Lung (tissue), 12 donors: Measurements from ENCODE around the gene BET1L. TPM values are rescaled to one million over a fixed set of nuclear protein-coding genes. Genes with fewer than 3 reads are reported as not detected.
"Not testable (repeated sequence)": the region's sequence is repeated elsewhere in the genome, so short reads cannot be mapped to it uniquely, and the experiment has no call there.

Experiments used
- ATAC-seq: fragments of 200-7000 bp; cut with Tn5 transposase; one replicate; pipeline ENCODE4 v1.9.1; 2020; ENCODE audit warnings: moderate number of reproducible peaks; ENCODE audit not compliant: insufficient read depth, low FRiP score
- DNase-seq, 3 donors: peaks; one replicate each; pipeline ENCODE4 v3.0.0-alpha.2; 2013 to 2017
- H3K27ac ChIP-seq, 2 donors: one replicate each; pipeline ENCODE4 v1.5.1; 2013; ENCODE audit warnings: mild to moderate bottlenecking in 2 of 2, moderate library complexity in 2 of 2, control low read depth in 1 of 2, inconsistent platforms in 1 of 2, low read depth in 1 of 2, low read length in 1 of 2
- H3K27me3 ChIP-seq, 3 donors: one replicate each; pipeline ENCODE4 v1.5.1; 2013; ENCODE audit warnings: low read length in 2 of 3; ENCODE audit not compliant: control insufficient read depth in 3 of 3, insufficient read depth in 3 of 3
- H3K36me3 ChIP-seq, 4 donors: one replicate each; pipeline ENCODE4 v1.5.1; 2013; ENCODE audit warnings: low read length in 4 of 4, mild to moderate bottlenecking in 1 of 4, moderate library complexity in 1 of 4; ENCODE audit not compliant: control insufficient read depth in 4 of 4, insufficient read depth in 4 of 4
- H3K4me1 ChIP-seq, 5 donors: one replicate each; pipeline ENCODE4 v1.5.1; 2013; ENCODE audit warnings: low read length in 5 of 5, mild to moderate bottlenecking in 2 of 5, moderate library complexity in 1 of 5; ENCODE audit not compliant: control insufficient read depth in 5 of 5, insufficient read depth in 5 of 5
- H3K4me3 ChIP-seq: one replicate; pipeline ENCODE4 v1.5.1; 2013; ENCODE audit warnings: mild to moderate bottlenecking, control low read depth, moderate library complexity
- H3K9ac ChIP-seq, 2 donors: one replicate each; pipeline ENCODE4 v1.5.1; 2013; ENCODE audit warnings: low read length in 2 of 2, control low read depth in 1 of 2; ENCODE audit not compliant: insufficient read depth in 1 of 2
- H3K9me3 ChIP-seq, 4 donors: one replicate each; pipeline ENCODE4 v1.5.1; 2013; ENCODE audit warnings: low read length in 3 of 4, mild to moderate bottlenecking in 1 of 4, moderate library complexity in 1 of 4; ENCODE audit not compliant: control insufficient read depth in 4 of 4, insufficient read depth in 3 of 4
- WGBS, 2 donors: extraction: QIAGEN DNeasy Blood & Tissue Kit; methylation state at CpG; one replicate each; pipeline ENCODE4 v1.1.7; 2013; 5-methylcytosine and 5-hydroxymethylcytosine counted together
- polyA plus RNA-seq, 2 donors: library from polyadenylated mRNA; stranded (reverse); fragments of 200-250 nt; gene quantifications; one replicate each; pipeline ENCODE4 v1.2.1, GENCODE V29; 2013
- total RNA-seq, 2 donors: library from RNA; depleted of rRNA in 1 of 2; stranded (reverse); fragments of >200 nt in 1 of 2; gene quantifications; one replicate each; pipeline ENCODE4 v1.2.1, GENCODE V29; 2014 to 2021
- TF ChIP-seq, protein P1 (sequence below): IDR thresholded peaks from 2 replicates; pipeline ENCODE4 v1.5.1; 2012; ENCODE audit warnings: mild to moderate bottlenecking; ENCODE audit errors: control extremely low read depth, extremely low read depth
- donor health status: control.
- donor health status: control.
- donor health status: Bipolar disorder and iron deficiency.
- donor health status: healthy.
- donor health status: DM: yes; HTN: yes; CAD: no.

BET1L gene
- total and polyA plus RNA-seq, 4 donors = 29.7 to 58.7 (median 40.0) TPM

DNA sequence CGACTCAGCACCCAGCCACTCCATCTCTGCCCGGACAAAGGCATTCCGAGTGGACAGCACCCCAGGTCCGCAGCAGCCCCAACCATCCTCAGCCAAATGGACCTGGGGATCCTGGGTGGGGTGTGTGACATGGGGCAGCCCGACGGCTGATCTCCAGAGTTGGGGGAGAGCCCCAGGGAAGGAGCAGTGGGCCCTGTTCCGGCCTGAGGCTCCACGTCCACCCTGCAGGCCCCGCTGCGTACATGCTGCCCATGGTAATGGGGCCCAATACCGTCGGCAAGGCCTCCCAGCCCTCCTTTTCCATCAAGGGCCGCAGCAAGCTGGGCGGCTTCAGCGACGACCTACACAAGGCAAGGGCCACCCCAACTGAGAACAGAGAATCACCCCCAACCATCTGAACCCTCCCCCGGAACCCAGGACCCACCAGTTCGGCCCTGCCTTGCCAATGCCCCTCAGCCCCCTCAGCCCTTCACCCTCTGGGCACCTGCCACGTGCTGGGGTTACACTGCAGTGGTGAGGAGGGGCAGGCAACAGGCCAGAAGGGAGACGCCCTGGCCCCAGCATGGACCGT is 8.9 kb downstream of the BET1L start:
- H3K27ac ChIP-seq = no peak overlapping the region
- H3K4me3 ChIP-seq = no peak overlapping the region
- no peak for DNase-seq
- no peaks in the 10 kb centered on the region for H3K27me3 ChIP-seq
- TF ChIP-seq, protein P1, sequence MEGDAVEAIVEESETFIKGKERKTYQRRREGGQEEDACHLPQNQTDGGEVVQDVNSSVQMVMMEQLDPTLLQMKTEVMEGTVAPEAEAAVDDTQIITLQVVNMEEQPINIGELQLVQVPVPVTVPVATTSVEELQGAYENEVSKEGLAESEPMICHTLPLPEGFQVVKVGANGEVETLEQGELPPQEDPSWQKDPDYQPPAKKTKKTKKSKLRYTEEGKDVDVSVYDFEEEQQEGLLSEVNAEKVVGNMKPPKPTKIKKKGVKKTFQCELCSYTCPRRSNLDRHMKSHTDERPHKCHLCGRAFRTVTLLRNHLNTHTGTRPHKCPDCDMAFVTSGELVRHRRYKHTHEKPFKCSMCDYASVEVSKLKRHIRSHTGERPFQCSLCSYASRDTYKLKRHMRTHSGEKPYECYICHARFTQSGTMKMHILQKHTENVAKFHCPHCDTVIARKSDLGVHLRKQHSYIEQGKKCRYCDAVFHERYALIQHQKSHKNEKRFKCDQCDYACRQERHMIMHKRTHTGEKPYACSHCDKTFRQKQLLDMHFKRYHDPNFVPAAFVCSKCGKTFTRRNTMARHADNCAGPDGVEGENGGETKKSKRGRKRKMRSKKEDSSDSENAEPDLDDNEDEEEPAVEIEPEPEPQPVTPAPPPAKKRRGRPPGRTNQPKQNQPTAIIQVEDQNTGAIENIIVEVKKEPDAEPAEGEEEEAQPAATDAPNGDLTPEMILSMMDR = no peak
- peaks cover 0 to 1% (median 0%) of the 10 kb centered on the region in 5 donors for H3K4me1 ChIP-seq
- H3K9ac ChIP-seq = no peak overlapping the region
- 92 to 94% methylated on average over 15 to 21 of the region's 21 CpGs for WGBS, 2 donors
- peaks cover 0 to 7% (median 3%) of the 10 kb centered on the region in 4 donors for H3K36me3 ChIP-seq
- no peaks in the 10 kb centered on the region for H3K9me3 ChIP-seq
- ATAC-seq = no peak

DNA sequence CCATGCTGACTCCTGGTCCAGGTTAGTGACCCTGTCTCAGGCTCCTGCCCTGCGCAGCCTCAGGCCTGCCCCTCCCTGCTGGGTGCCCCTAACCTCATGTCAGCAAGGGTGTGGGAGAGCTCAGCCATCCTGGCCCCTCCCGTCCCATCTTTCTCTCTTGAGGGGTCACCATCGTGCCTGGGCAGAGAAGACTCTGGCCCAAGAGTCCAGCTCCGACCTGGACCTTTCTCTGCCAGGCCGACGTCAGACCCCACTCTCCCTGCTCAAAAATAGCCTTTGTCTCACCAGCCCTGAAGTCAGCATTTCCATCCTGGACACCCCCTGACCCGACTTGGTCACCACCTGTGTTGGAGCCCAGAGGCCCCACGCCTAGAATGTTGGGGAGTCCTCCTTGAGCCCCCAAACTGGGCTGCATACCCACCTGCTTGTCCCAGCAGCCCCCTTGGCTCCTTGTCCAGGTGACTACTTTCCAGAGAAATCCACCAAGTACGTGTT is 9.4 kb downstream of the BET1L start:
- H3K9me3 ChIP-seq = no peaks in the 10 kb centered on the region
- H3K36me3 ChIP-seq = peaks cover 0 to 6% (median 2%) of the 10 kb centered on the region in 4 donors
- H3K27ac ChIP-seq = no peak overlapping the region
- H3K4me3 ChIP-seq = no peak overlapping the region
- ATAC-seq (no peak), DNase-seq (no peak)
- TF ChIP-seq, protein P1 = no peak
- no peaks in the 10 kb centered on the region for H3K4me1 ChIP-seq
- 87 to 90% methylated on average over 9 of the region's 9 CpGs for WGBS, 2 donors
- H3K9ac ChIP-seq = no peak overlapping the region
- no peaks in the 10 kb centered on the region for H3K27me3 ChIP-seq

DNA sequence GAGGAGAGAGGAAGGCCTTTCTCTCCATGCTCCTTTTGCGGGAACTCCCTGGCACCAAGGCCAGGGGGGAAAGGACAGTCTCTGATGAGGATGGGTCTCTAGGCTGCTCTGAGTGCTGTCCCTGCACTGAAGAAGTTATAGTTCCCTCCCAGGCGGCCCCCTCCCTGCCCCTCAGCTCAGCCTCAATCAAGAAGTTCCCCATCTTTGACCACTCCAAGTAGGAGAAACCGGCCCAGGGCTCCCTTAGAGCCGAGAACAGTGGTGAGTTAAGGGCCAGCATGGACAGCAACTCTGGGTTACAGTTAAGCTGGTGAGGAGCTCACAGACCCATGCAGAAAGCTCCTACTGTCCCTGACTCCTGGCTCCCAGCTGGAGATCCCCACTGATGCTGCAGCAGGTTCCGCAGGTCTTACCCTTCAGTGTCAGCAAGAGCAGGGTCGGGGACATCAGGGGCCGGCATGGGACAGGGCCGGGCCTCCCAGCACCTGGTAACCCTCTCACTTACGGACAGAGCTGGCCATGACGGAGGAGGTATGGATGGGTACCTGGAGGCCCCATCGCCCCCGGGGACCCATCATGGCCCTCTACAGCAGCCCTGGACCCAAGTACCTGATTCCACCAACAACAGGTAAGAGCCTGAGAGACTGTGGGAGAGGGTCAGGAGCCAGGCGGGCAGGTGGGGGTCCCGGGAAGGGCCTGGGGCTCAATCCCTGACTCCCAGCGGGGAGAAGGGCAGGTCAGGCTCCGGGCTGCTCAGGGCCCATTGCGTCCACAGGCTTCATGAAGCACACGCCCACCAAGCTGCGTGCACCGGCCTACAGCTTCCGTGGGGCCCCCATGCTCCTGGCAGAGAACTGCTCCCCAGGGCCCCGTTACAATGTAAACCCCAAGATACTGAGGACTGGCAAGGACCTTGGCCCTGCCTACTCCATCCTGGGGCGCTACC is 10.1 kb downstream of the BET1L start:
- TF ChIP-seq, protein P1 = no peak
- no peaks in the 10 kb centered on the region for H3K27me3 ChIP-seq
- no peaks in the 10 kb centered on the region for H3K4me1 ChIP-seq
- no peak overlapping the region for H3K9ac ChIP-seq
- H3K36me3 ChIP-seq = peaks cover 0 to 6% (median 2%) of the 10 kb centered on the region in 4 donors
- no peak overlapping the region for H3K27ac ChIP-seq
- ATAC-seq (no peak), DNase-seq (no peak)
- WGBS, 2 donors = 87 to 88% methylated on average over 23 of the region's 23 CpGs
- H3K4me3 ChIP-seq = no peak overlapping the region
- H3K9me3 ChIP-seq = no peaks in the 10 kb centered on the region

DNA sequence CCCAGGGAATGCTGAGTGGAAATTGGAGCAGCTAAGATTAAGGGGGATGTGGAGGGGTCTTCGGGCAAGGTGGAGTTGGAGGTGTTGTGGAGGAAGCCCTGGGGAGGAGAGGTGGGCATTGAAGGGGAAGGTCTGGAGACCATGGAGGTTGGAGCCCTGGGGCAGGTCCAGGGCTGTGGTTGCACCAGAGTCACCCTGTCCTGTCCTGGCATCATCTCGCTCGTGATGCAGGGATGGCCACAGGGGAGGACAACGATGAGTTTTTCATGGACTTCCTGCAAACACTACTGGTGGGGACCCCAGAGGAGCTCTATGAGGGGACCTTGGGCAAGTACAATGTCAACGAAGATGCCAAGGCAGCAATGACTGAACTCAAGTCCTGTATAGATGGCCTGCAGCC is 13.7 kb downstream of the BET1L start:
- 71 to 86% methylated on average over 4 to 5 of the region's 5 CpGs for WGBS, 2 donors
- H3K27me3 ChIP-seq, H3K4me3 ChIP-seq, DNase-seq, H3K36me3 ChIP-seq, H3K9me3 ChIP-seq, H3K4me1 ChIP-seq, H3K9ac ChIP-seq, H3K27ac ChIP-seq, ATAC-seq: not testable (repeated sequence)

DNA sequence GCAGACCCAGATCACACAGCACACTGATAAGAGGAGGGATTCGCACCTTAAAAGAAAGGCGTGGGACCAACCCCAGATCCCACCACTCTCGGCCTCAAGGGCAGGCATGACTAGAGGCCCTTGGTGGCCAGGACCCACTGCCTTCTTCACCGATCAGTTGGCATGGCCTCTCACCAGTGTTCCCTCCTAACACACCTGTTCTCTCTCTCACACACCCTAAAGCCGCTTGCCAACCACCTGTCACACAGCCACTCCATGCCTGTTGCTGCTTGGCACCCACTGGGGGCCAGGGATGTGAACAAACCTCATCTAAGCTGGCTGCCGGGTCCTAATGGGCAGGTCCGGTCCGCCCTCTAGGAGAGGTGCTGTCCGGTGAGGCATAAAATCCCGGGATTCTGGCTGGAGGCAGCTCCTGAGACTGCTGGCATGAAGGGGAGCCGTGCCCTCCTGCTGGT is 14.5 kb downstream of the BET1L start, which contains the start of gene SCGB1C1:
Gene SCGB1C1 (plus strand): TSS at position 405 of the 455 bp plus-strand sequence. CDS start 22 bp downstream, at position 427.
- H3K4me1 ChIP-seq, H3K36me3 ChIP-seq, H3K27me3 ChIP-seq, H3K4me3 ChIP-seq, H3K27ac ChIP-seq, H3K9me3 ChIP-seq, DNase-seq, ATAC-seq, H3K9ac ChIP-seq: not testable (repeated sequence)
- 75 to 84% methylated on average over 5 to 6 of the region's 11 CpGs for WGBS, 2 donors
